Peyer's patch (tissue), 4 donors: ENCODE data around the gene FANCD2OS.

Experiments used
- POLR2A ChIP-seq, 2 donors: fragments of 450-650 bp; IDR thresholded peaks; one replicate each; pipeline ENCODE4 v1.5.1; 2017; ENCODE audit warnings: antibody characterized with exemption in 2 of 2, mild to moderate bottlenecking in 2 of 2, moderate library complexity in 2 of 2
- TF ChIP-seq, protein P1 (sequence below), 6 experiments: fragments of 450-650 bp in 4 of 6; fragments of 200-600 bp in 2 of 6; sonication (generic) in 1 of 6; IDR thresholded peaks; one replicate each; pipeline ENCODE4 v1.5.1; 2017 to 2019; ENCODE audit warnings: antibody characterized with exemption in 6 of 6, mild to moderate bottlenecking in 3 of 6, moderate library complexity in 1 of 6

DNA sequence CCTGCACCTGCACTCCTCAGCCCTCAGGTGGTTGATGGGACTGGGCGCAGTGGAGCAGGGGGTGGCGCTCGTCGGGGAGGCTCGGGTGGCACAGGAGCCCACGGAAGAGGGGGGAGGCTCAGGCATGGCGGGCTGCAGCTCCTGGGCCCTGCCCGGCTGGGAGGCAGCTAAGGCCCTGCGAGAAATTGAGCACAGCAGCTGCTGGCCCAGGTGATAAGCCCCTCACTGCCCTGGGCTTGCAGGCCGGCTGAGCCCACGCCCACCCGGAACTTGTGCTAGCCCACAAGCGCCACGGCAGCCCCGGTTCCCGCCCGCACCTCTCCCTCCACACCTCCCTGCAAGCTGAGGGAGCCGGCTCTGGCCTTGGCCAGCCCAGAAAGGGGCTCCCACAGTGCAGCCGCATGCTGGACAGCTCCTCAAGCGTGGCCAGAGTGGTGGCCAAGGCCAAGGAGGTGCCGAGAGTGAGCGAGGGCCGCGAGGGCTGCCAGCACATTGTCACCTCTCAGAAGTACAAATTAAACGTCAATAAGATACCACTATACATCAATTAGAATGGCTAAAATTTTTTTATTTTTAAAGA lies 28.5 kb upstream of the FANCD2OS start:
- TF ChIP-seq, protein P1, sequence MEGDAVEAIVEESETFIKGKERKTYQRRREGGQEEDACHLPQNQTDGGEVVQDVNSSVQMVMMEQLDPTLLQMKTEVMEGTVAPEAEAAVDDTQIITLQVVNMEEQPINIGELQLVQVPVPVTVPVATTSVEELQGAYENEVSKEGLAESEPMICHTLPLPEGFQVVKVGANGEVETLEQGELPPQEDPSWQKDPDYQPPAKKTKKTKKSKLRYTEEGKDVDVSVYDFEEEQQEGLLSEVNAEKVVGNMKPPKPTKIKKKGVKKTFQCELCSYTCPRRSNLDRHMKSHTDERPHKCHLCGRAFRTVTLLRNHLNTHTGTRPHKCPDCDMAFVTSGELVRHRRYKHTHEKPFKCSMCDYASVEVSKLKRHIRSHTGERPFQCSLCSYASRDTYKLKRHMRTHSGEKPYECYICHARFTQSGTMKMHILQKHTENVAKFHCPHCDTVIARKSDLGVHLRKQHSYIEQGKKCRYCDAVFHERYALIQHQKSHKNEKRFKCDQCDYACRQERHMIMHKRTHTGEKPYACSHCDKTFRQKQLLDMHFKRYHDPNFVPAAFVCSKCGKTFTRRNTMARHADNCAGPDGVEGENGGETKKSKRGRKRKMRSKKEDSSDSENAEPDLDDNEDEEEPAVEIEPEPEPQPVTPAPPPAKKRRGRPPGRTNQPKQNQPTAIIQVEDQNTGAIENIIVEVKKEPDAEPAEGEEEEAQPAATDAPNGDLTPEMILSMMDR (IDR thresholded peaks at IDR 0.05) = no peak
- no peak for TF ChIP-seq POLR2A (IDR thresholded peaks at IDR 0.05)
